ENCODE data around the gene PGBD5. TPM values are rescaled to one million over a fixed set of nuclear protein-coding genes. Genes with fewer than 3 reads are reported as not detected.

Gene PGBD5
- total and polyA plus RNA-seq, 2 experiments from 2014 or later = 0.82 to 2.4 TPM

- no peaks in the 10 kb centered on the region for H3K9me2 ChIP-seq (replicated peaks; ENCODE audit: insufficient read depth)
- WGBS (ENCODE audit: low lambda C conversion rate, missing lambda C conversion rate) = 100% methylated on average over 1 of the region's 1 CpG
- H3K9me3 ChIP-seq (ENCODE audit: low read depth) = no peaks in the 10 kb centered on the region
- H3K36me3 ChIP-seq (replicated peaks; ENCODE audit: insufficient read depth, low read depth) = no peaks in the 10 kb centered on the region
- no peak for DNase-seq (ENCODE audit: low spot score)
- H3K4me1 ChIP-seq (ENCODE audit: insufficient read depth) = peaks cover 8% of the 10 kb centered on the region
- H4K20me1 ChIP-seq (ENCODE audit: insufficient read depth, poor library complexity, severe bottlenecking) = no peaks in the 10 kb centered on the region
- no peak overlapping the region for H3K4me2 ChIP-seq
- H2AFZ ChIP-seq = no peak overlapping the region
- H3K27ac ChIP-seq = peak overlapping the region; percentile 6
- no peaks in the 10 kb centered on the region for H3K27me3 ChIP-seq
- H3K79me2 ChIP-seq = no peaks in the 10 kb centered on the region
- no peak for TF ChIP-seq CTCF (IDR thresholded peaks at IDR 0.05; ENCODE audit: poor library complexity)
- no peak overlapping the region for H3K4me3 ChIP-seq
These were observed 156.0 kb downstream of the PGBD5 start for GRCh38 chr1:230270185-230270558.

GRCh38 chr1:230268371-230269170 lies 157.6 kb downstream of the PGBD5 start:
- Histone ChIP-seq H3K4me1 (ENCODE audit: insufficient read depth) (peaks cover 8% of the 10 kb centered on the region), H3K4me3 (no peak overlapping the region), H3K9me3 (ENCODE audit: low read depth) (no peaks in the 10 kb centered on the region), H3K9me2 (replicated peaks; ENCODE audit: insufficient read depth) (no peaks in the 10 kb centered on the region), H4K20me1 (ENCODE audit: insufficient read depth, poor library complexity, severe bottlenecking) (no peaks in the 10 kb centered on the region), H3K36me3 (replicated peaks; ENCODE audit: insufficient read depth, low read depth) (no peaks in the 10 kb centered on the region), H3K27me3 (no peaks in the 10 kb centered on the region), H2AFZ (no peak overlapping the region), H3K27ac (peak overlapping the region; percentile 87), H3K79me2 (no peaks in the 10 kb centered on the region), H3K4me2 (peak overlapping the region; percentile 26)
- peak; percentile 79 for DNase-seq (ENCODE audit: low spot score)
- 75% methylated on average over 18 of the region's 19 CpGs for WGBS (ENCODE audit: low lambda C conversion rate, missing lambda C conversion rate)
- TF ChIP-seq EZH2 (IDR thresholded peaks at IDR 0.05; ENCODE audit: borderline replicate concordance) = no peak
- TF ChIP-seq CTCF (IDR thresholded peaks at IDR 0.05; ENCODE audit: poor library complexity) = peak; percentile 69
- no peak for TF ChIP-seq EZH2phosphoT487 (IDR thresholded peaks at IDR 0.05; ENCODE audit: low read depth, severe bottlenecking, unreplicated experiment)

- WGBS (ENCODE audit: low lambda C conversion rate, missing lambda C conversion rate) = 81% methylated on average over 17 of the region's 17 CpGs
These were observed 158.6 kb downstream of the PGBD5 start for GRCh38 chr1:230267338-230268065.

More at GRCh38 chr1:230267338-230268065, 158.6 kb downstream of the PGBD5 start:
- no peak overlapping the region for H3K4me3 ChIP-seq
- no peaks in the 10 kb centered on the region for H3K9me3 ChIP-seq (ENCODE audit: low read depth)
- H3K79me2 ChIP-seq = no peaks in the 10 kb centered on the region
- H3K9me2 ChIP-seq (replicated peaks; ENCODE audit: insufficient read depth) = no peaks in the 10 kb centered on the region
- TF ChIP-seq EZH2phosphoT487 (IDR thresholded peaks at IDR 0.05; ENCODE audit: low read depth, severe bottlenecking, unreplicated experiment) (no peak), EZH2 (IDR thresholded peaks at IDR 0.05; ENCODE audit: borderline replicate concordance) (no peak), CTCF (IDR thresholded peaks at IDR 0.05; ENCODE audit: poor library complexity) (no peak)
- no peak for DNase-seq (ENCODE audit: low spot score)
- no peaks in the 10 kb centered on the region for H3K27me3 ChIP-seq
- no peak overlapping the region for H3K4me2 ChIP-seq
- peak overlapping the region; percentile 55 for H3K27ac ChIP-seq
- H3K36me3 ChIP-seq (replicated peaks; ENCODE audit: insufficient read depth, low read depth) = no peaks in the 10 kb centered on the region
- no peaks in the 10 kb centered on the region for H4K20me1 ChIP-seq (ENCODE audit: insufficient read depth, poor library complexity, severe bottlenecking)
- peaks cover 8% of the 10 kb centered on the region for H3K4me1 ChIP-seq (ENCODE audit: insufficient read depth)
- H2AFZ ChIP-seq = no peak overlapping the region
